ENCODE results near the gene HDAC9.

GRCh38 chr7:18559756-18560155 lies 64.2 kb downstream of the HDAC9 start:
- TF ChIP-seq CTCF (IDR thresholded peaks at IDR 0.05; ENCODE audit: low read depth, low read length, poor library complexity, severe bottlenecking), result no peak
- TF ChIP-seq EZH2phosphoT487 (IDR thresholded peaks at IDR 0.05; ENCODE audit: borderline replicate concordance, low read length), result no peak

All from DOHH2 (cell line).